CD14-positive monocyte (primary cell): ENCODE data around the gene RAB14. TPM values are rescaled to one million over a fixed set of nuclear protein-coding genes. Genes with fewer than 3 reads are reported as not detected.
A peak's percentile ranks its signal among the peaks of the same experiment; 100 is the strongest.

Experiments
- DNase-seq, 3 donors: peaks; one replicate each; pipeline ENCODE4 v3.0.0-alpha.2; 2011 to 2022
- H2AFZ ChIP-seq: 2 replicates; pipeline ENCODE4 v1.6.0; 2012; ENCODE audit warnings: mild to moderate bottlenecking, low read depth, low read length, inconsistent platforms; ENCODE audit not compliant: insufficient read depth, poor library complexity, severe bottlenecking
- H3K27ac ChIP-seq, 2 donors: 1 replicate in 1 of 2; 2 replicates in 1 of 2; pipeline ENCODE4 v1.5.1; 2012 to 2013; ENCODE audit warnings: low read length in 2 of 2, control low read depth in 1 of 2, inconsistent platforms in 1 of 2, low read depth in 1 of 2, mild to moderate bottlenecking in 1 of 2
- H3K27me3 ChIP-seq, 2 donors: one replicate each; pipeline versions ENCODE4 v1.6.0 to v1.6.1; 2011 to 2013; ENCODE audit warnings: low read length in 2 of 2; ENCODE audit not compliant: control insufficient read depth in 2 of 2, insufficient read depth in 2 of 2
- H3K36me3 ChIP-seq, 2 donors: replicated peaks in 1 of 2; 1 replicate in 1 of 2; 2 replicates in 1 of 2; pipeline versions ENCODE4 v1.5.1 to v1.6.1; 2012 to 2013; ENCODE audit warnings: low read length in 2 of 2, control low read depth in 1 of 2, inconsistent platforms in 1 of 2, mild to moderate bottlenecking in 1 of 2; ENCODE audit not compliant: insufficient read depth in 2 of 2, control insufficient read depth in 1 of 2
- H3K4me1 ChIP-seq, 2 donors: 1 replicate in 1 of 2; 2 replicates in 1 of 2; pipeline versions ENCODE4 v1.5.1 to v1.6.1; 2012 to 2013; ENCODE audit warnings: low read length in 2 of 2, control low read depth in 1 of 2, inconsistent platforms in 1 of 2, mild to moderate bottlenecking in 1 of 2, moderate library complexity in 1 of 2; ENCODE audit not compliant: insufficient read depth in 2 of 2, control insufficient read depth in 1 of 2
- H3K4me2 ChIP-seq: replicated peaks from 2 replicates; pipeline ENCODE3; 2012; ENCODE audit warnings: low read length, moderate library complexity, mild to moderate bottlenecking; ENCODE audit not compliant: poor library complexity, severe bottlenecking; ENCODE audit errors: extremely low read depth
- H3K4me3 ChIP-seq, 3 experiments: fragments of 200-600 bp in 1 of 3; sonication (generic) in 1 of 3; replicated peaks in 1 of 3; 1 replicate in 2 of 3; 2 replicates in 1 of 3; pipeline ENCODE4 v1.5.1; 2011 to 2013; ENCODE audit warnings: low read length in 3 of 3, mild to moderate bottlenecking in 3 of 3, control low read depth in 2 of 3, low read depth in 2 of 3, inconsistent platforms in 1 of 3, moderate library complexity in 1 of 3
- H3K79me2 ChIP-seq: 2 replicates; pipeline ENCODE4 v1.6.0; 2012; ENCODE audit warnings: mild to moderate bottlenecking, control low read depth, inconsistent platforms, low read length, moderate library complexity; ENCODE audit not compliant: insufficient read depth
- H3K9ac ChIP-seq: 2 replicates; pipeline ENCODE4 v1.6.0; 2017; ENCODE audit warnings: low read length, mild to moderate bottlenecking; ENCODE audit not compliant: insufficient read depth, poor library complexity, severe bottlenecking
- H3K9me3 ChIP-seq, 2 donors: replicated peaks in 1 of 2; 1 replicate in 1 of 2; 2 replicates in 1 of 2; pipeline versions ENCODE4 v1.5.1 to v1.6.1; 2012 to 2013; ENCODE audit warnings: low read length in 2 of 2, control low read depth in 1 of 2; ENCODE audit not compliant: control insufficient read depth in 1 of 2, insufficient read depth in 1 of 2
- H4K20me1 ChIP-seq: 2 replicates; pipeline ENCODE4 v1.6.0; 2012; ENCODE audit warnings: mild to moderate bottlenecking, low read length, control low read depth, moderate library complexity; ENCODE audit not compliant: insufficient read depth
- H3K27ac Mint-ChIP-seq, 7 donors: one replicate each; pipeline ENCODE4 v1.8.0; 2020; ENCODE audit warnings: mild to moderate bottlenecking in 7 of 7, mixed read lengths in 7 of 7, moderate library complexity in 6 of 7, inconsistent platforms in 2 of 7
- H3K27me3 Mint-ChIP-seq, 3 donors: one replicate each; pipeline ENCODE4 v1.8.0; 2021 to 2022; ENCODE audit warnings: low read depth in 3 of 3, mild to moderate bottlenecking in 3 of 3, mixed read lengths in 3 of 3, moderate library complexity in 3 of 3, inconsistent platforms in 1 of 3
- H3K36me3 Mint-ChIP-seq, 2 donors: one replicate each; pipeline ENCODE4 v1.8.0; 2020; ENCODE audit warnings: mixed read lengths in 2 of 2, inconsistent platforms in 1 of 2, mild to moderate bottlenecking in 1 of 2
- H3K4me1 Mint-ChIP-seq: one replicate; pipeline ENCODE4 v1.8.0; 2020; ENCODE audit warnings: mild to moderate bottlenecking, mixed read lengths
- H3K4me3 Mint-ChIP-seq, 2 donors: one replicate each; pipeline ENCODE4 v1.8.0; 2020; ENCODE audit warnings: mild to moderate bottlenecking in 2 of 2, mixed read lengths in 2 of 2, moderate library complexity in 1 of 2
- H3K9me3 Mint-ChIP-seq, 7 donors: one replicate each; pipeline ENCODE4 v1.8.0; 2020 to 2022; ENCODE audit warnings: mixed read lengths in 7 of 7, mild to moderate bottlenecking in 6 of 7, moderate library complexity in 6 of 7, inconsistent platforms in 2 of 7
- WGBS: methylation state at CpG from one replicate; pipeline ENCODE4 v1.1.5; 2013; ENCODE audit warnings: missing lambda C conversion rate; ENCODE audit not compliant: insufficient coverage; 5-methylcytosine and 5-hydroxymethylcytosine counted together
- intact Hi-C, 2 donors: fragments of 100-400 bp; cut with micrococcal nuclease; formaldehyde crosslinking; loops; one replicate each; pipeline versions ENCODE4 v1.15.0 to v1.15.1; 2023
- polyA plus RNA-seq, 3 donors: library from polyadenylated mRNA; depleted of rRNA in 1 of 3; unstranded in 2 of 3; stranded (reverse) in 1 of 3; fragments of 300-500 nt in 2 of 3; fragments of >200 nt in 1 of 3; fragmentation: Illumina TruSeq in 2 of 3; gene quantifications; 1 replicate in 2 of 3; 2 replicates in 1 of 3; pipeline ENCODE4 v1.2.3, GENCODE V29; 2012 to 2021
- TF ChIP-seq, protein P1 (sequence below): fragments of 200-600 bp; IDR thresholded peaks from one replicate; pipeline ENCODE4 v1.8.0; 2022; ENCODE audit warnings: antibody characterized with exemption, mild to moderate bottlenecking

RAB14 gene
- polyA plus RNA-seq, 3 donors: 23.1 to 60.0 (median 44.4) TPM

DNA sequence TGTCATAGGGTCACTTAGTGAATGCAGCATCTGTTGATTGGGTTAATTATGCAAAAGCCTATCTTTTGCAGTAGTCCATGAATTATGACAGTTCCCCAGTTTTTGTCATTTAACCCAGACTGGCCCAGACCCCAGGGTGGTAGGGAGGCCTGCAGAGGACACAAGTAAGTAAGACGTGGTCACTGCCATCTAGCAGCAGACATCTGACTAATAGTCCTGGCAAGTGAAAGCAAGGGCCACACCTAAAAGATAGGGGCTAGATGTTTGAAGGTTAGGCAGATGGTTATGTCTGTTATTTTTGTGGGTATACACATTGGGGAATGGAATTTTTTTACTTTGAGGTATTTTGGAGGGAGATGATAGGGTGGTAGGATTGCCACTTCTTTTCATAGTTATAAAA is 48.0 kb downstream of the RAB14 start:
- Histone ChIP-seq H2AFZ (no peak overlapping the region), H3K79me2 (no peaks in the 10 kb centered on the region), H3K4me1 (peaks cover 2 to 3% of the 10 kb centered on the region in 2 donors), H3K27me3 (no peaks in the 10 kb centered on the region), H3K9ac (no peak overlapping the region), H4K20me1 (no peaks in the 10 kb centered on the region), H3K4me3 (no peak overlapping the region), H3K4me2 (no peak overlapping the region), H3K27ac (no peak overlapping the region), H3K9me3 (no peaks in the 10 kb centered on the region), H3K36me3 (peaks cover 81 to 91% of the 10 kb centered on the region in 2 donors)
- Mint-ChIP-seq H3K27ac (peak overlapping the region in 2 of 7 donors; percentile 28 to 39), H3K36me3 (peaks cover 80 to 90% of the 10 kb centered on the region in 2 donors), H3K4me1 (peaks cover 15% of the 10 kb centered on the region), H3K9me3 (no peaks in the 10 kb centered on the region), H3K4me3 (no peak overlapping the region), H3K27me3 (no peaks in the 10 kb centered on the region)
- no peak for DNase-seq
- intact Hi-C loops: no loop called here
- 100% methylated on average over 1 of the region's 1 CpG for WGBS
- TF ChIP-seq, protein P1, sequence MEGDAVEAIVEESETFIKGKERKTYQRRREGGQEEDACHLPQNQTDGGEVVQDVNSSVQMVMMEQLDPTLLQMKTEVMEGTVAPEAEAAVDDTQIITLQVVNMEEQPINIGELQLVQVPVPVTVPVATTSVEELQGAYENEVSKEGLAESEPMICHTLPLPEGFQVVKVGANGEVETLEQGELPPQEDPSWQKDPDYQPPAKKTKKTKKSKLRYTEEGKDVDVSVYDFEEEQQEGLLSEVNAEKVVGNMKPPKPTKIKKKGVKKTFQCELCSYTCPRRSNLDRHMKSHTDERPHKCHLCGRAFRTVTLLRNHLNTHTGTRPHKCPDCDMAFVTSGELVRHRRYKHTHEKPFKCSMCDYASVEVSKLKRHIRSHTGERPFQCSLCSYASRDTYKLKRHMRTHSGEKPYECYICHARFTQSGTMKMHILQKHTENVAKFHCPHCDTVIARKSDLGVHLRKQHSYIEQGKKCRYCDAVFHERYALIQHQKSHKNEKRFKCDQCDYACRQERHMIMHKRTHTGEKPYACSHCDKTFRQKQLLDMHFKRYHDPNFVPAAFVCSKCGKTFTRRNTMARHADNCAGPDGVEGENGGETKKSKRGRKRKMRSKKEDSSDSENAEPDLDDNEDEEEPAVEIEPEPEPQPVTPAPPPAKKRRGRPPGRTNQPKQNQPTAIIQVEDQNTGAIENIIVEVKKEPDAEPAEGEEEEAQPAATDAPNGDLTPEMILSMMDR: no peak

DNA sequence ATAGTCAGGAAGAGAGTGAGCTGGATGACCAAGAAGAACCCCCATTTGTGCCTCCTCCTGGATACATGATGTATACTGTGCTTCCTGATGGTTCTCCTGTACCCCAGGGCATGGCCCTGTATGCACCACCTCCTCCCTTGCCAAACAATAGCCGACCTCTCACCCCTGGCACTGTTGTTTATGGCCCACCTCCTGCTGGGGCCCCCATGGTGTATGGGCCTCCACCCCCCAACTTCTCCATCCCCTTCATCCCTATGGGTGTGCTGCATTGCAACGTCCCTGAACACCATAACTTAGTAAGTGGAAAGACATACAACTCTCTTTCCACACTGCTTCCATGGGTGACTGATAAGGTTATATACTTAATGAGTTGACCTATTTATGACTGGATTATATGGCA is 51.5 kb downstream of the RAB14 start:
- Mint-ChIP-seq H3K4me1 (peaks cover 7% of the 10 kb centered on the region), H3K36me3 (peaks cover 81 to 90% of the 10 kb centered on the region in 2 donors), H3K9me3 (no peaks in the 10 kb centered on the region), H3K4me3 (no peak overlapping the region), H3K27ac (peak overlapping the region in 1 of 7 donors; percentile 6), H3K27me3 (no peaks in the 10 kb centered on the region)
- peak overlapping the region in 1 of 2 donors; percentile 17 for H3K27ac ChIP-seq
- no peaks in the 10 kb centered on the region for H3K9me3 ChIP-seq
- H3K79me2 ChIP-seq: peaks cover 3% of the 10 kb centered on the region
- no peaks in the 10 kb centered on the region for H3K4me1 ChIP-seq
- intact Hi-C loops: no loop called here
- TF ChIP-seq, protein P1: no peak
- no peak overlapping the region for H3K4me3 ChIP-seq
- H3K4me2 ChIP-seq: no peak overlapping the region
- 100% methylated on average over 1 of the region's 2 CpGs for WGBS
- no peak overlapping the region for H3K9ac ChIP-seq
- no peaks in the 10 kb centered on the region for H3K27me3 ChIP-seq
- DNase-seq: no peak
- no peak overlapping the region for H2AFZ ChIP-seq
- no peaks in the 10 kb centered on the region for H4K20me1 ChIP-seq
- H3K36me3 ChIP-seq: peaks cover 84 to 94% of the 10 kb centered on the region in 2 donors
